ENCODE data around the gene SLC25A22. TPM values are rescaled to one million over a fixed set of nuclear protein-coding genes. Genes with fewer than 3 reads are reported as not detected.

SLC25A22 gene
- polyA plus RNA-seq, 1 donor (not counting 4 experiments of a cell fraction or from before 2014, with no cell fraction given), result 13.5 TPM

- FAIRE-seq (no peak), DNase-seq (ENCODE audit: low read depth, low spot score) (no peak)
- no peak overlapping the region for H3K4me3 ChIP-seq (ENCODE audit: control insufficient read depth in 2 of 3, extremely low read depth in 1 of 3, insufficient read depth in 2 of 3, low read depth in 1 of 3, low read length in 3 of 3)
- peaks cover 40 to 51% of the 10 kb centered on the region in 2 experiments for H3K36me3 ChIP-seq (ENCODE audit: control insufficient read depth in 2 of 2, extremely low read depth in 1 of 2, insufficient read depth in 2 of 2, low read length in 2 of 2)
- no peak overlapping the region for H3K9ac ChIP-seq (ENCODE audit: control insufficient read depth, extremely low read depth, insufficient read depth, low read length)
- H3K27me3 ChIP-seq (ENCODE audit: control insufficient read depth, extremely low read depth, insufficient read depth, low read length), result no peaks in the 10 kb centered on the region
- H4K20me1 ChIP-seq (ENCODE audit: control insufficient read depth, extremely low read depth, insufficient read depth, low read length), result peaks cover 15% of the 10 kb centered on the region
- no peak overlapping the region for H3K4me2 ChIP-seq (ENCODE audit: control insufficient read depth, extremely low read depth, insufficient read depth, low read depth, low read length)
- H3K4me1 ChIP-seq (ENCODE audit: control insufficient read depth, extremely low read depth, insufficient read depth, low read length), result peaks cover 10% of the 10 kb centered on the region
- dilution Hi-C loops (cut with MboI; ENCODE audit: extremely low pct_ligation_motif_present, low sequenced_read_pairs), result no loop called here
- TF ChIP-seq EZH2 (IDR thresholded peaks at IDR 0.05; ENCODE audit: low read length) (no peak), CTCF (optimal IDR thresholded peaks at IDR 0.05 in 1 of 3, IDR thresholded peaks at IDR 0.05 in 1 of 3, conservative IDR thresholded peaks at IDR 0.05 in 1 of 3; ENCODE audit: extremely low read depth in 1 of 3, insufficient read depth in 2 of 3, low read length in 3 of 3) (no peak)
- no peak overlapping the region for H3K27ac ChIP-seq (ENCODE audit: control insufficient read depth, insufficient read depth, low read length)
- no peak overlapping the region for H2AFZ ChIP-seq (ENCODE audit: control insufficient read depth, low read length)
- no peaks in the 10 kb centered on the region for H3K9me3 ChIP-seq (ENCODE audit: control insufficient read depth, low read depth, low read length)
- H3K9me1 ChIP-seq (ENCODE audit: control insufficient read depth, extremely low read depth, insufficient read depth, low read length), result peaks cover 10% of the 10 kb centered on the region
- peaks cover 63% of the 10 kb centered on the region for H3K79me2 ChIP-seq (ENCODE audit: control insufficient read depth, insufficient read depth, low read length)
These were observed 26.4 kb downstream of the SLC25A22 start for GRCh38 chr11:771617-772204.

- peaks cover 47 to 54% of the 10 kb centered on the region in 2 experiments for H3K36me3 ChIP-seq (ENCODE audit: control insufficient read depth in 2 of 2, extremely low read depth in 1 of 2, insufficient read depth in 2 of 2, low read length in 2 of 2)
- H2AFZ ChIP-seq (ENCODE audit: control insufficient read depth, low read length), result no peak overlapping the region
- dilution Hi-C loops (cut with MboI; ENCODE audit: extremely low pct_ligation_motif_present, low sequenced_read_pairs), result no loop called here
- H3K9me1 ChIP-seq (ENCODE audit: control insufficient read depth, extremely low read depth, insufficient read depth, low read length), result peaks cover 10% of the 10 kb centered on the region
- H3K79me2 ChIP-seq (ENCODE audit: control insufficient read depth, insufficient read depth, low read length), result peaks cover 55% of the 10 kb centered on the region
- no peak overlapping the region for H3K27ac ChIP-seq (ENCODE audit: control insufficient read depth, insufficient read depth, low read length)
- FAIRE-seq, result no peak
- H3K4me1 ChIP-seq (ENCODE audit: control insufficient read depth, extremely low read depth, insufficient read depth, low read length), result peaks cover 10% of the 10 kb centered on the region
- TF ChIP-seq EZH2 (IDR thresholded peaks at IDR 0.05; ENCODE audit: low read length) (no peak), CTCF (optimal IDR thresholded peaks at IDR 0.05 in 1 of 3, IDR thresholded peaks at IDR 0.05 in 1 of 3, conservative IDR thresholded peaks at IDR 0.05 in 1 of 3; ENCODE audit: extremely low read depth in 1 of 3, insufficient read depth in 2 of 3, low read length in 3 of 3) (no peak)
- no peak overlapping the region for H3K4me2 ChIP-seq (ENCODE audit: control insufficient read depth, extremely low read depth, insufficient read depth, low read depth, low read length)
- H4K20me1 ChIP-seq (ENCODE audit: control insufficient read depth, extremely low read depth, insufficient read depth, low read length), result peaks cover 15% of the 10 kb centered on the region
- no peak overlapping the region for H3K4me3 ChIP-seq (ENCODE audit: control insufficient read depth in 2 of 3, extremely low read depth in 1 of 3, insufficient read depth in 2 of 3, low read depth in 1 of 3, low read length in 3 of 3)
- no peaks in the 10 kb centered on the region for H3K9me3 ChIP-seq (ENCODE audit: control insufficient read depth, low read depth, low read length)
- H3K9ac ChIP-seq (ENCODE audit: control insufficient read depth, extremely low read depth, insufficient read depth, low read length), result no peak overlapping the region
- no peaks in the 10 kb centered on the region for H3K27me3 ChIP-seq (ENCODE audit: control insufficient read depth, extremely low read depth, insufficient read depth, low read length)
- no peak for DNase-seq (ENCODE audit: low read depth, low spot score)
These were observed 27.2 kb downstream of the SLC25A22 start for GRCh38 chr11:770642-771616.
